ENCODE measurements around the gene CARD10.

DNA sequence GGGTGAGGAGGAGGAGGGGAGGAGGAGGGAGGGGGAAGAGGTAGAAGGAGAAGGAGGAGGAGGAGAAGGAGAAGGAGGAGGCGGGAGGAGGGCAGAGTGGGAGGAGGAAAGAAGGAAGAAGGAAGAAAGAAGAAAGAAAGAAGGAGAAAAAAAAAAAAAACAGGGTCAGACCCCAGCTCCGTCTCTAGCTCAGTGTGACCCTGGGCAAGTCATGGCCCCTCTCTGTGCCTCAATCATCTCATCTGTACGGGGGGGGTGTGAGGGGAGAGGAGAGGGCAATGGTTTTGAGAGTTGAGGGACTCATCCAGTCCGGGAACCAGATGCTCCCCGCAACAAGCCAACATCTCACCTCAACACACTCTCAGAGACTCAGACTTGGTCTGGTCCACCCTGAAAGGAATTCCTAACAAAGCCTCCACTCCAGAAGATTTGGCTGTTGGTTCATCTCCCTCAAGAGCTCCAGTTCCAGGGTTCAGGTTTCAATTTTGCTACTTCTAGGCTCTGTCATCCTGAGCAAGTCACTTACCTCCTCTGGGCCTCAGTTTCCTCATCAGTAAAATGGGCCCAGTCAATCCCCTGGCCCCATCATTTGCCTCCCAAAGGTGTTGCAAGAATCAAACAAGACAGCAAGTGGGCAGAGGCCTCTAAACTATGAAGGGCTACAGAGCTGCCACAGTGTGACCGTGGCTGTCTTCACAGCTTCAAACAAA is 7.7 kb downstream of the CARD10 start:
- TF ChIP-seq CTCF (IDR thresholded peaks at IDR 0.05; ENCODE audit: low read depth, low read length) = no peak
- no peak for TF ChIP-seq MAX (IDR thresholded peaks at IDR 0.05; ENCODE audit: low read depth, low read length)
- no peak for TF ChIP-seq POLR2A (IDR thresholded peaks at IDR 0.05; ENCODE audit: extremely low read depth, insufficient read length)
